Left cardiac atrium (tissue), 4 donors: Measurements from ENCODE around the gene PRIM1. TPM values are rescaled to one million over a fixed set of nuclear protein-coding genes. Genes with fewer than 3 reads are reported as not detected.

ENCODE experiments used
- ATAC-seq, 2 donors: fragments of 200-7000 bp; cut with Tn5 transposase; one replicate each; pipeline ENCODE4 v1.9.1; 2020; ENCODE audit warnings: mild to moderate bottlenecking in 2 of 2, moderate library complexity in 2 of 2
- DNase-seq: peaks from one replicate; pipeline ENCODE4 v3.0.0-alpha.2; 2020
- intact Hi-C, 2 donors: fragments of 100-400 bp; cut with DNase I; formaldehyde crosslinking; loops; one replicate each; pipeline versions ENCODE4 v1.14.1 to v1.15.1; 2022 to 2023
- total RNA-seq, 2 donors: library from RNA; stranded (reverse); fragmentation: NEBNext Ultra II Directional; extraction: Animal tissue kit (Norgen Biotek cat#: 25700); gene quantifications; one replicate each; pipeline ENCODE4 v1.2.1, GENCODE V29; 2021
- donor health status: DM: no; HTN: yes; CAD: no.
- donor health status: DM: no; HTN: yes; CAD: no; lungs with severe emphysema.
- donor health status: DM: yes; HTN: yes; CAD: no.
- donor health status: Dilated cardiomyopathy.

PRIM1 gene
- total RNA-seq, 2 donors from 2014 or later, result 2.7 to 5.6 TPM

DNA sequence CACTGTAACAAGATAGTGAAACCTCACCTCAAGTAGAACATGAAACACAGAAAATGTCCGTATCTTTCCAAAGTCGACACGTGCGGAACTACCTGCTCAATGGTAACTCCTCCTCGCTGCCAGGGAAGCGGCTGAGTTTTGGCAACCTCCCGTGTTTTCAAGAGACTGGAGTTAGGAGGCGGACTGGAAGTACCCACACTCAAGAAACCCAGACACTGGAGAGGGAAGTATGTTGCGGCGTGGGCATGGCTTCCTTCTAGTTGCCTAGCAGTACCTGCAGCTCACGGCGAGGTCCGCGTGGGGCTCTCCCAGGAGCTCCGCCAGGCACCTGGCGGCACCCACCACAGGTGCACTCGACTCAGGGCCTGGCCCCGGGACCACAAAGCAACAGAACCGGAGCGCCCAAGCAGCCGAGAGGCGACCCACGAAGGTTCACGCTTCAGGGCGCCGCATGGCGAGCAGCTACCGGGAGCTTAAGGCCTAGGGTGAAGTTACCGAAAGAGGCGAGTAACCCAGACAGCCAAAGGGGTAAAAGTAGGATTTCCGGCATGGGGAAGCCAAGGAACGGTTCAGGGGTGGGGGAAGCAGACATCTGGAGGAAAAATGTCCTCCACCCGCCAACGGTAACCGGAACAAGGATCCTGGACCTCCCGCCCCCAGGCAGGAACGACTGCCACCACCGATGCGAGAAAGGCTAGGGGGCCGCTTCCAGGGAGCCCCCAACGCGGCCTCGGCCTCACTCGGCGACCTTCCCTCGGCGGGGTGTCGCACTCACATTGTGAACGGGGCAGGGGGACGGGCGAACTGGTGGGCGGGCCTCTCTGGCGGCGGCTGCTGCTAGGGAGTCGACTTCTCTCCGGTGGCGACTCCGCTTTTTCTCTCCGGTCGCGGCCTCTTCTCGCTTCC lies 64.6 kb downstream of the PRIM1 start:
- intact Hi-C loops, result loop anchor here in 1 of 2 donors (2.0 kb wide), 1 partner anchor 37 kb away; the partner anchor contains the start of gene NACA
- peak; percentile 55 for DNase-seq
- peak; percentile 52 to 63 for ATAC-seq

GRCh38 chr12:56684745-56685359 lies 67.3 kb downstream of the PRIM1 start:
- DNase-seq (no peak), ATAC-seq (no peak)
- intact Hi-C loops, result no loop called here

GRCh38 chr12:56682323-56682722 lies 69.8 kb downstream of the PRIM1 start:
- no peak for DNase-seq
- no peak for ATAC-seq
- intact Hi-C loops, result no loop called here

Other genes starting within 250 kb of the PRIM1 start
- gene RBMS2, start 230.5 kb downstream of the PRIM1 start, total RNA-seq, result 10 to 100 TPM; 32.6 to 40.7 TPM
- gene BAZ2A, start 122.0 kb downstream of the PRIM1 start, total RNA-seq, result 10 to 100 TPM; 38.3 to 54.1 TPM
- 1,000 to 10,000 TPM; 1,539 to 1,844 TPM for gene ATP5F1B, start 106.3 kb downstream of the PRIM1 start, total RNA-seq
- gene PTGES3, start 64.0 kb downstream of the PRIM1 start, total RNA-seq, result 100 to 1,000 TPM; 126 to 138 TPM
- gene NACA, start 27.0 kb downstream of the PRIM1 start, total RNA-seq, result 100 to 1,000 TPM; 516 to 593 TPM
- gene HSD17B6, start 11.0 kb upstream of the PRIM1 start, total RNA-seq, result 1 to 10 TPM in 1 of 2 donors, under 1 TPM in 1; 0.84 to 1.4 TPM
- not detected for gene SDR9C7, start 182.1 kb upstream of the PRIM1 start, total RNA-seq
- gene RDH16, start 205.3 kb upstream of the PRIM1 start, total RNA-seq, result under 1 TPM; 0.27 to 0.29 TPM